Ovary (tissue), 9 donors: ENCODE results near the gene CCDC182. TPM values are rescaled to one million over a fixed set of nuclear protein-coding genes. Genes with fewer than 3 reads are reported as not detected.

Experiments used
- DNase-seq, 5 donors: peaks; one replicate each; pipeline ENCODE4 v3.0.0-alpha.2; 2019 to 2020
- H3K27ac ChIP-seq, 2 donors: fragments of 200-600 bp; one replicate each; pipeline versions ENCODE4 v1.5.1 to v1.8.0; 2019 to 2022
- H3K27me3 ChIP-seq: fragments of 200-600 bp; one replicate; pipeline ENCODE4 v1.8.0; 2022
- H3K36me3 ChIP-seq: fragments of 200-600 bp; sonication (generic); one replicate; pipeline ENCODE4 v1.5.1; 2019
- H3K4me1 ChIP-seq: one replicate; pipeline ENCODE4 v1.8.1; 2013; ENCODE audit warnings: mild to moderate bottlenecking, moderate library complexity; ENCODE audit not compliant: insufficient read depth
- H3K4me3 ChIP-seq: fragments of 200-600 bp; sonication (generic); one replicate; pipeline ENCODE4 v1.5.1; 2017
- H3K9me3 ChIP-seq, 2 donors: fragments of 200-600 bp in 1 of 2; sonication (generic) in 1 of 2; one replicate each; pipeline versions ENCODE4 v1.5.1 to v1.8.1; 2013 to 2019; ENCODE audit warnings: mild to moderate bottlenecking in 1 of 2, moderate library complexity in 1 of 2
- EP300 ChIP-seq: sonication (generic); formaldehyde crosslinking; IDR thresholded peaks from one replicate; pipeline ENCODE4 v1.6.1; 2017; ENCODE audit warnings: antibody characterized with exemption
- POLR2A ChIP-seq: fragments of 450-650 bp; IDR thresholded peaks from one replicate; pipeline ENCODE4 v1.6.1; 2017; ENCODE audit warnings: antibody characterized with exemption, mild to moderate bottlenecking, moderate library complexity
- WGBS, 3 donors: extraction: QIAGEN DNeasy Blood & Tissue Kit in 1 of 3; methylation state at CpG; one replicate each; pipeline versions ENCODE4 v1.1.5 to v1.1.7; 2013 to 2017; 5-methylcytosine and 5-hydroxymethylcytosine counted together
- intact Hi-C, 4 donors: fragments of 100-400 bp; cut with DNase I; formaldehyde crosslinking; loops; one replicate each; pipeline versions ENCODE4 v1.11.0 to v1.15.1; 2022 to 2023
- polyA plus RNA-seq, 2 donors: library from polyadenylated mRNA; stranded (reverse); fragments of 200-250 nt in 1 of 2; fragments of 350-450 nt in 1 of 2; fragmentation: Illumina TruSeq in 1 of 2; extraction: RNeasy Lipid Tissue Mini Kit (QIAGEN cat#74804) in 1 of 2; gene quantifications; one replicate each; pipeline ENCODE4 v1.2.3, GENCODE V29; 2013 to 2014
- total RNA-seq, 7 donors: library from RNA; depleted of rRNA in 2 of 7; stranded (reverse); fragments of >200 nt in 2 of 7; fragmentation: NEBNext Ultra II Directional in 3 of 7; extraction: Animal tissue kit (Norgen Biotek cat#: 25700) in 3 of 7; gene quantifications; one replicate each; pipeline versions ENCODE4 v1.1.0 to v1.2.4, GENCODE V29; 2016 to 2023
- TF ChIP-seq, protein P1 (sequence below), 3 donors: fragments of 450-650 bp in 2 of 3; fragments of 200-600 bp in 1 of 3; IDR thresholded peaks; one replicate each; pipeline versions ENCODE4 v1.5.1 to v1.8.0; 2016 to 2022; ENCODE audit warnings: antibody characterized with exemption in 3 of 3, mild to moderate bottlenecking in 1 of 3
- donor health status: DM: no; HTN: no; CAD: no; lungs with moderate emphysema.
- donor health status: DM: no; HTN: no; CAD: no.
- donor health status: Bipolar disorder and iron deficiency.
- donor health status: DM: yes; HTN: yes; CAD: no.
- donor health status: DM: no; HTN: no; CAD: no.
- donor health status: DM: yes; HTN: yes; CAD: no.

The CCDC182 gene
- total and polyA plus RNA-seq, 9 donors: not detected

DNA sequence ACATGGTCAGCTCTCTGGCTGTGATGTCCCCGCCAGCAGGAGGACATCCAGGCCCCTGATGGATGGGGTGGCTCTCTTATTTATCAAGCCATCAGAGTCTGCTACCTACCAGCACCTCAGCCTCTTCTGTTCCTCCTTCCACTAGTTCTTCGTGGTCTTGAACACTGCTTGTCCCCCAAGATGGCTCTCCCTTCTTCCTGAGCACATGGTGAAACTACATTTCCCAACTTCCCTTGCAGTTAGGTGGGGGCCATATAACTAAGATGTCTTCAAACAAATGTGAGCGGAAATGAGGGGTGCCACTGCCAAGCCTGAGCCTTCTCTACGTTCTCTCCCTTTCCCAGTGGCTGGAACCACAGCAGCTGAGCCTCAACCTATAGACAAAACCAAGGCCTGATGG lies 29.8 kb upstream of the CCDC182 start:
- no peaks in the 10 kb centered on the region for H3K4me1 ChIP-seq
- TF ChIP-seq, protein P1, sequence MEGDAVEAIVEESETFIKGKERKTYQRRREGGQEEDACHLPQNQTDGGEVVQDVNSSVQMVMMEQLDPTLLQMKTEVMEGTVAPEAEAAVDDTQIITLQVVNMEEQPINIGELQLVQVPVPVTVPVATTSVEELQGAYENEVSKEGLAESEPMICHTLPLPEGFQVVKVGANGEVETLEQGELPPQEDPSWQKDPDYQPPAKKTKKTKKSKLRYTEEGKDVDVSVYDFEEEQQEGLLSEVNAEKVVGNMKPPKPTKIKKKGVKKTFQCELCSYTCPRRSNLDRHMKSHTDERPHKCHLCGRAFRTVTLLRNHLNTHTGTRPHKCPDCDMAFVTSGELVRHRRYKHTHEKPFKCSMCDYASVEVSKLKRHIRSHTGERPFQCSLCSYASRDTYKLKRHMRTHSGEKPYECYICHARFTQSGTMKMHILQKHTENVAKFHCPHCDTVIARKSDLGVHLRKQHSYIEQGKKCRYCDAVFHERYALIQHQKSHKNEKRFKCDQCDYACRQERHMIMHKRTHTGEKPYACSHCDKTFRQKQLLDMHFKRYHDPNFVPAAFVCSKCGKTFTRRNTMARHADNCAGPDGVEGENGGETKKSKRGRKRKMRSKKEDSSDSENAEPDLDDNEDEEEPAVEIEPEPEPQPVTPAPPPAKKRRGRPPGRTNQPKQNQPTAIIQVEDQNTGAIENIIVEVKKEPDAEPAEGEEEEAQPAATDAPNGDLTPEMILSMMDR (IDR thresholded peaks at IDR 0.05): no peak
- no peak for TF ChIP-seq EP300
- no peak for TF ChIP-seq POLR2A
- no peaks in the 10 kb centered on the region for H3K27me3 ChIP-seq
- H3K9me3 ChIP-seq: no peaks in the 10 kb centered on the region
- H3K27ac ChIP-seq: no peak overlapping the region
- 93 to 96% (median 94%) methylated on average over 4 of the region's 4 CpGs for WGBS, 3 donors
- no peaks in the 10 kb centered on the region for H3K36me3 ChIP-seq
- intact Hi-C loops: no loop called here
- no peak for DNase-seq
- H3K4me3 ChIP-seq: no peak overlapping the region

DNA sequence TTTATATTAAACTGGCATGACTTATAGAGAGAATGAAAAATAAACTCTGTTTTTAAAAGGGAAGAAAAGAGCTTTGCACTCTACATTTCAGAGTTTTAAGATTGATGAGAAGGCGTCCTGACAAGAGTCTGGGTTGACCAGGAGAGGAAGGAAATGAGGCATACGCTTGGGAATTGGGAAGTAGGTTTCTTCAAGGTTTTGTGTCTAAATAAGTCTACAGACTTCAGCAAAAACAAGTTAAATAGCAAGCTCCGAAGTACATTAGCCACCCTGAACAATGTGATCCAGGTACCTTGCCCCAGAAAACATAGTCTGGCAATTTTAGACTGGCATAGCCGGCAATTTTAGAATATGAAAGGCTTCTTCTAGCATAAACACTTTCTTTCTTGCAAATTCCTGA lies 28.5 kb upstream of the CCDC182 start:
- WGBS, 3 donors: 70 to 78% (median 76%) methylated on average over 4 of the region's 4 CpGs
- Histone ChIP-seq H3K36me3 (no peaks in the 10 kb centered on the region), H3K4me1 (no peaks in the 10 kb centered on the region), H3K27me3 (no peaks in the 10 kb centered on the region), H3K27ac (no peak overlapping the region), H3K4me3 (no peak overlapping the region), H3K9me3 (no peaks in the 10 kb centered on the region)
- DNase-seq: no peak
- TF ChIP-seq, protein P1 (IDR thresholded peaks at IDR 0.05): no peak
- TF ChIP-seq POLR2A (no peak), EP300 (no peak)
- intact Hi-C loops: no loop called here

DNA sequence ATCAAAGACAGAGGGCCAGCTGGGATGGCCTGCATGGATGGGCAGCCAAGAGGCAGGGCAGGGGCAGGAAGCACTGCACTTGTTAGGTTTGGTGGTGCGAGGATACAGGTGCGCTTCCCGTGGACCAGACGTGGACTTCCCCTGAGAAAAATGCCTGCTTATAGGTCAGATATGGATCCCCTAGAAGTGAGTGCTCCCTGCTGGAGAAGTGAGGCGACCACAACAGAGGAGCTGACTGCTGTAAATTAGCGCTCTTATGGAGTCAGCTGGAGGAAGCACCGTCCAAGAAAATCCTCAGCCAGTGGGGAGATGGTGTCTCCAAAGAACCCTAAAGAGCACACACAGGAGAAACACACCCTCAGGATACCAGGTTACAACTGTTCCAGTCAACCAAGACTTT lies 27.7 kb upstream of the CCDC182 start:
- no peak overlapping the region for H3K4me3 ChIP-seq
- intact Hi-C loops: no loop called here
- no peaks in the 10 kb centered on the region for H3K36me3 ChIP-seq
- H3K27me3 ChIP-seq: no peaks in the 10 kb centered on the region
- no peak for DNase-seq
- WGBS, 3 donors: 78 to 86% (median 83%) methylated on average over 7 of the region's 7 CpGs
- H3K4me1 ChIP-seq: no peaks in the 10 kb centered on the region
- TF ChIP-seq, protein P1 (IDR thresholded peaks at IDR 0.05): no peak
- TF ChIP-seq POLR2A: no peak
- TF ChIP-seq EP300: no peak
- H3K27ac ChIP-seq: no peak overlapping the region
- H3K9me3 ChIP-seq: no peaks in the 10 kb centered on the region

DNA sequence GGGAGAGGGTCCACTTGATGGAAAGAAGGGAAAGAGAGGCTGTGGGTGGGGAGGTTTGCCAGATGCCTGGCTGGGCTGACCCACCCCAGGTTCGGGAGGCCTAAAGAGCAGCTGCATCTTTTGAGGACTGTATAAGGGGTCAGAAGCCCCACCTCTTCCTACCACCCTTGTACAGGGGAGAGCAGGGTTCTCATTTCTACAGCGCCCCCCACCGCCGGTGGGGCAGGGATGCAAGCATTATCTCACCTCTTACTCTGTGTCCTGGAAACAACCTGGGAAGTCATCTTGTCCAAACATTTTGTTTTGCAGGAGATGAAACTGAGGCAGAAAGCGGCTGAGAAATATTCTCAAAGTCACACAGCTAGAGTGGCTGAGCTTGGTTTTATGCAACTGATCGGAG lies 22.5 kb upstream of the CCDC182 start:
- Histone ChIP-seq H3K36me3 (no peaks in the 10 kb centered on the region), H3K9me3 (no peaks in the 10 kb centered on the region), H3K27ac (no peak overlapping the region), H3K4me1 (no peaks in the 10 kb centered on the region), H3K27me3 (no peaks in the 10 kb centered on the region), H3K4me3 (no peak overlapping the region)
- 66 to 67% (median 66%) methylated on average over 6 of the region's 6 CpGs for WGBS, 3 donors
- TF ChIP-seq, protein P1 (IDR thresholded peaks at IDR 0.05): no peak
- TF ChIP-seq EP300 (no peak), POLR2A (no peak)
- intact Hi-C loops: no loop called here
- DNase-seq: no peak
